T-cell (primary cell): Measurements from ENCODE around the gene USP7. TPM values are rescaled to one million over a fixed set of nuclear protein-coding genes. Genes with fewer than 3 reads are reported as not detected.

Experiments used
- ATAC-seq, 4 experiments: fragments of 200-7000 bp in 3 of 4; fragments of 150-1000 bp in 1 of 4; cut with Tn5 transposase; replicated peaks in 1 of 4; 1 replicate in 3 of 4; 2 replicates in 1 of 4; pipeline ENCODE4 v1.10.0; 2021; ENCODE audit warnings: moderate library complexity in 3 of 4, mild to moderate bottlenecking in 2 of 4, moderate number of reproducible peaks in 1 of 4
- CTCF ChIA-PET, 2 donors: fragments of 300-600 bp; sonication (Branson Sonifier 250); formaldehyde crosslinking; loops; one replicate each; lab custom pipeline; 2022; ENCODE audit warnings: antibody characterized with exemption in 2 of 2; lab: Charles Lee
- POLR2A ChIA-PET, 2 donors: fragments of 300-600 bp; sonication (Branson Sonifier 250); formaldehyde crosslinking; loops; one replicate each; lab custom pipeline; 2022; ENCODE audit warnings: antibody characterized with exemption in 2 of 2; lab: Charles Lee
- DNase-seq, 35 experiments: peaks; one replicate each; pipeline versions ENCODE4 v3.0.0 to v3.0.0-alpha.2; 2013 to 2023
- H3K27ac ChIP-seq: one replicate; pipeline ENCODE4 v1.5.1; 2013; ENCODE audit warnings: low read length
- H3K27me3 ChIP-seq, 2 experiments: replicated peaks in 1 of 2; 1 replicate in 1 of 2; 2 replicates in 1 of 2; pipeline versions ENCODE4 v1.6.1 to v1.7.0; 2013; ENCODE audit warnings: low read length in 1 of 2, mixed read lengths in 1 of 2; ENCODE audit not compliant: control insufficient read depth in 2 of 2, insufficient read depth in 2 of 2; ENCODE audit errors: extremely low read depth in 1 of 2
- H3K36me3 ChIP-seq, 2 donors: 1 replicate in 1 of 2; 2 replicates in 1 of 2; pipeline versions ENCODE4 v1.6.1 to v1.7.0; 2013; ENCODE audit warnings: low read length in 1 of 2; ENCODE audit not compliant: control insufficient read depth in 2 of 2, insufficient read depth in 1 of 2; ENCODE audit errors: extremely low read depth in 1 of 2
- H3K4me1 ChIP-seq, 2 experiments: 1 replicate in 1 of 2; 2 replicates in 1 of 2; pipeline versions ENCODE4 v1.6.1 to v1.7.0; 2013; ENCODE audit warnings: low read length in 2 of 2, mixed read lengths in 1 of 2; ENCODE audit not compliant: insufficient read depth in 2 of 2, control insufficient read depth in 1 of 2; ENCODE audit errors: extremely low read depth in 1 of 2
- H3K4me3 ChIP-seq, 2 donors: 1 replicate in 1 of 2; 2 replicates in 1 of 2; pipeline versions ENCODE4 v1.5.1 to v1.7.0; 2013; ENCODE audit warnings: mild to moderate bottlenecking in 2 of 2, low read length in 1 of 2, moderate library complexity in 1 of 2; ENCODE audit not compliant: control insufficient read depth in 1 of 2; ENCODE audit errors: extremely low read depth in 1 of 2
- H3K9me3 ChIP-seq: 2 replicates; pipeline ENCODE4 v1.7.0; 2013
- H3K27ac Mint-ChIP-seq, 2 donors: one replicate each; pipeline ENCODE4 v1.8.0; 2020 to 2021; ENCODE audit warnings: mild to moderate bottlenecking in 2 of 2, mixed read lengths in 2 of 2
- H3K27me3 Mint-ChIP-seq, 2 donors: one replicate each; pipeline ENCODE4 v1.8.0; 2021 to 2022; ENCODE audit warnings: mixed read lengths in 2 of 2
- H3K36me3 Mint-ChIP-seq: one replicate; pipeline ENCODE4 v1.8.0; 2021; ENCODE audit warnings: mixed read lengths
- H3K4me1 Mint-ChIP-seq, 3 donors: one replicate each; pipeline ENCODE4 v1.8.0; 2020 to 2022; ENCODE audit warnings: mixed read lengths in 3 of 3, mild to moderate bottlenecking in 1 of 3
- H3K4me3 Mint-ChIP-seq, 3 donors: one replicate each; pipeline ENCODE4 v1.8.0; 2020 to 2022; ENCODE audit warnings: mild to moderate bottlenecking in 3 of 3, mixed read lengths in 3 of 3, moderate library complexity in 3 of 3
- H3K9me3 Mint-ChIP-seq, 3 donors: one replicate each; pipeline ENCODE4 v1.8.0; 2020 to 2022; ENCODE audit warnings: mixed read lengths in 3 of 3
- WGBS: methylation state at CpG from one replicate; pipeline ENCODE4 v1.1.5; 2013; ENCODE audit warnings: missing lambda C conversion rate; ENCODE audit not compliant: insufficient coverage; 5-methylcytosine and 5-hydroxymethylcytosine counted together
- total RNA-seq, 35 experiments: library from RNA in 6 of 35; stranded (reverse) in 6 of 35; fragments of 120-200 nt in 1 of 35; gene quantifications; one replicate each; pipeline versions ENCODE4 v1.2.1 to v1.2.4 and lab custom pipeline; 2013 to 2026

USP7 gene
- total RNA-seq, 5 donors from 2014 or later (not counting 1 experiment from before 2014, with no cell fraction given) = 159 to 261 (median 169) TPM

GRCh38 chr16:8893976-8894690 is 69.6 kb downstream of the USP7 start:
- POLR2A ChIA-PET = no interaction called here

GRCh38 chr16:8893426-8893825 is 70.3 kb downstream of the USP7 start:
- DNase-seq (no peak), ATAC-seq (no peak)
- no peak overlapping the region for H3K27ac ChIP-seq
- no peak overlapping the region for H3K4me3 Mint-ChIP-seq
- H3K4me3 ChIP-seq = no peak overlapping the region
- no peaks in the 10 kb centered on the region for H3K9me3 ChIP-seq
- H3K4me1 ChIP-seq = peaks cover 0 to 18% of the 10 kb centered on the region in 2 experiments
- ChIA-PET POLR2A (no interaction called here), CTCF (no interaction called here)
- WGBS = 88% methylated on average over 8 of the region's 9 CpGs
- H3K9me3 Mint-ChIP-seq = no peaks in the 10 kb centered on the region
- peaks cover 61% of the 10 kb centered on the region for H3K36me3 Mint-ChIP-seq
- H3K36me3 ChIP-seq = peaks cover 24 to 74% of the 10 kb centered on the region in 2 donors
- no peaks in the 10 kb centered on the region for H3K27me3 Mint-ChIP-seq
- H3K4me1 Mint-ChIP-seq = peaks cover 9 to 20% (median 10%) of the 10 kb centered on the region in 3 donors
- no peaks in the 10 kb centered on the region for H3K27me3 ChIP-seq
- H3K27ac Mint-ChIP-seq = peak overlapping the region in 1 of 2 donors; percentile 16

More at GRCh38 chr16:8893976-8894690, 69.6 kb downstream of the USP7 start:
- H3K36me3 ChIP-seq = peaks cover 21 to 81% of the 10 kb centered on the region in 2 donors
- Mint-ChIP-seq H3K27me3 (no peaks in the 10 kb centered on the region), H3K4me3 (peak overlapping the region in 1 of 3 donors; percentile 12), H3K27ac (no peak overlapping the region), H3K9me3 (no peaks in the 10 kb centered on the region), H3K4me1 (peaks cover 9 to 20% (median 10%) of the 10 kb centered on the region in 3 donors), H3K36me3 (peaks cover 64% of the 10 kb centered on the region)
- H3K27ac ChIP-seq = no peak overlapping the region
- peaks cover 0 to 18% of the 10 kb centered on the region in 2 experiments for H3K4me1 ChIP-seq
- H3K27me3 ChIP-seq = no peaks in the 10 kb centered on the region
- no peak for DNase-seq
- no peak overlapping the region for H3K4me3 ChIP-seq
- no peak for ATAC-seq
- H3K9me3 ChIP-seq = no peaks in the 10 kb centered on the region
- WGBS = 94% methylated on average over 8 of the region's 14 CpGs
- CTCF ChIA-PET = no interaction called here

- POLR2A ChIA-PET = interaction anchor here in 1 of 2 donors (0.6 kb wide), 1 partner anchor 9 kb away, joined by 4 read pairs; no protein-coding TSS in a partner anchor
- Histone ChIP-seq H3K9me3 (no peaks in the 10 kb centered on the region), H3K4me3 (no peak overlapping the region), H3K4me1 (peaks cover 0 to 18% of the 10 kb centered on the region in 2 experiments), H3K36me3 (peaks cover 22 to 62% of the 10 kb centered on the region in 2 donors), H3K27ac (peak overlapping the region; percentile 67), H3K27me3 (no peaks in the 10 kb centered on the region)
- CTCF ChIA-PET = no interaction called here
- WGBS = 80% methylated on average over 1 of the region's 16 CpGs
- Mint-ChIP-seq H3K4me3 (peak overlapping the region in 1 of 3 donors; percentile 39), H3K36me3 (peaks cover 50% of the 10 kb centered on the region), H3K27ac (peak overlapping the region; percentile 79 to 86), H3K4me1 (peaks cover 9 to 20% (median 10%) of the 10 kb centered on the region in 3 donors), H3K9me3 (no peaks in the 10 kb centered on the region), H3K27me3 (no peaks in the 10 kb centered on the region)
- DNase-seq (peak in 1 of 35 experiments; percentile 23), ATAC-seq (no peak)
Measured at GRCh38 chr16:8892101-8892575, 71.6 kb downstream of the USP7 start.

- Histone ChIP-seq H3K9me3 (no peaks in the 10 kb centered on the region), H3K27ac (peak overlapping the region; percentile 67), H3K36me3 (peaks cover 16 to 47% of the 10 kb centered on the region in 2 donors), H3K4me1 (peaks cover 0 to 29% of the 10 kb centered on the region in 2 experiments), H3K4me3 (no peak overlapping the region), H3K27me3 (peaks cover 0 to 9% of the 10 kb centered on the region in 2 experiments)
- Mint-ChIP-seq H3K4me3 (no peak overlapping the region), H3K27ac (peak overlapping the region; percentile 43 to 58), H3K4me1 (peaks cover 15 to 25% (median 16%) of the 10 kb centered on the region in 3 donors), H3K36me3 (peaks cover 43% of the 10 kb centered on the region), H3K9me3 (no peaks in the 10 kb centered on the region), H3K27me3 (peaks cover 3 to 5% of the 10 kb centered on the region in 2 donors)
- POLR2A ChIA-PET = no interaction called here
- no peak for ATAC-seq
- WGBS = no CpG with 5 or more reads among the region's 5 CpGs
- DNase-seq = no peak
- CTCF ChIA-PET = interaction anchor here in 1 of 2 donors (1.1 kb wide), 1 partner anchor 119 kb away, joined by 3 read pairs; no protein-coding TSS in a partner anchor
Measured at GRCh38 chr16:8890549-8890921, 73.2 kb downstream of the USP7 start.

DNA sequence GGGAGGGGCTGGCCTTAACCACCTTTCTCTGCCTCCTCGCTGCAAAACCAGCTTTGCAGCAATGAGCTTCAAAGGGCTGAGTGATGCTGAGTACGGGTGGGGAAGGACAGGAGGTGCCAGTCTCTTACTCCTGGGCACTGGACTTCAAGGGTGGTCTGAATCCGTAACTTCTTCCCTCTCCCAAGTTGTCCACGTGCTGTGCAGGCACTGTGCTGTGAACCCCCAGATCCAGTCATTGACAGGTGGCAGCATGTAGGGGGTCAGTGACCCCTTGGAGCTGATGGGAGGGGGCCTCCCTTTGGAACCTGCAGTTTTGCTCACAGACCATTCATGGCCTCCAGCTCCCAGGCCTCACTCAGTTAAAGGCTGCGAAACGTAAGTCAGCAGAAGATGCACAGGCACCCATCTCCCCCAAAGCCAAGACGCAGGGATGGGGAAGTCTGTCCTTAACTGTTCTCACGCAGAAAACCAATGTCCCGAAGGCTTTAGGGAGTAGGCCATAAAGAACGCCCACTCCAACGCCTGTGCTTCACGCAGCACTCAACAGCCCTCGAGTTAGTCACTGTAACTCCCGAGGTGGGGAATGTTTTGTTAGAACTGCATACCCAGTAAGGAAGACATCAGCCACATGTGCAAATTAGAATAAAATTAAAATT is 73.7 kb downstream of the USP7 start:
- Histone ChIP-seq H3K4me1 (peaks cover 0 to 32% of the 10 kb centered on the region in 2 experiments), H3K27ac (no peak overlapping the region), H3K9me3 (no peaks in the 10 kb centered on the region), H3K27me3 (peaks cover 0 to 14% of the 10 kb centered on the region in 2 experiments), H3K36me3 (peaks cover 16 to 42% of the 10 kb centered on the region in 2 donors), H3K4me3 (no peak overlapping the region)
- Mint-ChIP-seq H3K27ac (no peak overlapping the region), H3K9me3 (no peaks in the 10 kb centered on the region), H3K36me3 (peaks cover 38% of the 10 kb centered on the region), H3K4me1 (peaks cover 19 to 29% (median 20%) of the 10 kb centered on the region in 3 donors), H3K27me3 (peaks cover 6 to 10% of the 10 kb centered on the region in 2 donors), H3K4me3 (no peak overlapping the region)
- CTCF ChIA-PET = interaction anchor here in 1 of 2 donors (1.1 kb wide), 1 partner anchor 119 kb away, joined by 3 read pairs; no protein-coding TSS in a partner anchor
- POLR2A ChIA-PET = no interaction called here
- DNase-seq (no peak), ATAC-seq (no peak)
- WGBS = 100% methylated on average over 1 of the region's 14 CpGs
